ENCODE data around the gene CLCN1. TPM values are rescaled to one million over a fixed set of nuclear protein-coding genes. Genes with fewer than 3 reads are reported as not detected.

CLCN1 gene
- polyA plus RNA-seq, 1 donor = 2.5 TPM

- DNase-seq = no peak
Observed at GRCh38 chr7:143337216-143337615, 21.3 kb downstream of the CLCN1 start.

DNA sequence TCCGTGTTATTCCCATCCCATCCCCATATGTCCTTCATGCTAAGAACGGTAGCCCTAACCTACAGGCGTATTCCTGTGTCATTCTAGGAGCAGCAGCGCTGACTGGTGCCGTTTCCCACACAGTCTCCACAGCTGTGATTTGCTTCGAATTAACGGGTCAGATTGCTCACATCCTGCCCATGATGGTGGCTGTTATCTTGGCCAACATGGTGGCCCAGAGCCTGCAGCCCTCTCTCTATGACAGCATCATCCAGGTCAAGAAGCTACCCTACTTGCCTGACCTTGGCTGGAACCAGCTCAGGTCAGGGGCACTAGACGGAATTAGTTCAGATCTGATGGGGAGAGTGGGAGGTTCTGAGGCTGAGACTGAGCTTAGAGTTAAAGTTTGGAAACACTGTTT is 25.9 kb downstream of the CLCN1 start:
- DNase-seq = no peak

GRCh38 chr7:143343596-143343995 is 27.7 kb downstream of the CLCN1 start:
- no peak for DNase-seq

DNA sequence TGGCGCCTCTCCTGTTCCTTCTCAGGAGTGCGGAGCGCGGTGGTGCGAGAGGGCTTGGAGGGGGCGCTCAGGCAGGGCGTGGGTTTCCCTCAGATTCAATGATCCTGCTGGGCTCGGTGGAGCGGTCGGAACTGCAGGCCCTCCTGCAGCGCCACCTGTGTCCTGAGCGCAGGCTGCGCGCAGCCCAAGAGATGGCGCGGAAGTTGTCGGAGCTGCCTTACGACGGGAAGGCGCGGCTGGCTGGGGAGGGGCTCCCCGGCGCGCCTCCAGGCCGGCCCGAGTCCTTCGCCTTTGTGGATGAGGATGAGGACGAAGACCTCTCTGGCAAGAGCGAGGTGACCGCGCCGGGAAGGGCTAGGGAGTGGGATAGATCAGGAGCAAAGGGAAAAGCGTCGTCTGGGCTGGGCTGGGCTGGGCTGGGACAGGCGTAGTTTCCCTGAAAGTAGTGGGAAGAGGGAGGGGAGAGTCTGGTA is 29.6 kb downstream of the CLCN1 start:
- DNase-seq = peak; percentile 42

DNA sequence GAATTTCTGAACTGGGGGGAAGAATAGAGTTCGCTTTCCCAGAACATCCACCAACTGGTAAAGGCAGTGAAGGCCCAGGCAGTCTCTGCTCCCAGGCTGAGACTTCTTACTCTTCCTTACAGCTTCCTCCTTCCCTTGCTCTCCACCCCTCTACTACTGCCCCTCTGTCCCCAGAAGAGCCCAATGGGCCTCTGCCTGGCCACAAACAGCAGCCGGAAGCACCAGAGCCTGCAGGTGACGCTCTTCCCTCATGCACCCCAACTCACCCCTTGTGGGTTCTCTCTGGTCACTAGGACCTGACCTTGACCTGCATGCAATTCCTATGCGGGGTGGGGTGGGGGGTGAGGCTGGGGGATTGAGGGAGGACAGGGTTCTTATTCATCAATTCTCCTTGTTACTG is 30.1 kb downstream of the CLCN1 start:
- DNase-seq = no peak

DNA sequence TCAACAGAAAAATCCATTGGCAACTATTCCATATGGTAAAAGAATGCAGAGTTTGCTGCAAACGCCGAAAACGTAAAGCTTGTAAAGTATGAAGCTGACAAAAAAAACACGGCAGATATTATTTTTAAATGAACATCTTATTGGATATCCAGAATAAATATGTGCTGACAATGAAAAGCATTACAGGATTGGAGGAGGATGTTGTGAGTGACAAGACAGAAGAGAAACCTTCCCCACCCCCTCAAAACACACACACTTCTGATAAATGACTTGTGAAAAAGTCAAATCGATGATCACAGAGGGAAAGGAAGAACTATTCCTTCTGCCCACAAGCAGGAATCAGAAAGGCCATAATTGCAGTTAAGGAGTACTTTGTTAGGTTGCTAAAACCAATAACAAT is 32.0 kb downstream of the CLCN1 start:
- no peak for DNase-seq

GRCh38 chr7:143351060-143351459 is 35.1 kb downstream of the CLCN1 start:
- DNase-seq = no peak

GRCh38 chr7:143351574-143351973 is 35.7 kb downstream of the CLCN1 start:
- no peak for DNase-seq

DNA sequence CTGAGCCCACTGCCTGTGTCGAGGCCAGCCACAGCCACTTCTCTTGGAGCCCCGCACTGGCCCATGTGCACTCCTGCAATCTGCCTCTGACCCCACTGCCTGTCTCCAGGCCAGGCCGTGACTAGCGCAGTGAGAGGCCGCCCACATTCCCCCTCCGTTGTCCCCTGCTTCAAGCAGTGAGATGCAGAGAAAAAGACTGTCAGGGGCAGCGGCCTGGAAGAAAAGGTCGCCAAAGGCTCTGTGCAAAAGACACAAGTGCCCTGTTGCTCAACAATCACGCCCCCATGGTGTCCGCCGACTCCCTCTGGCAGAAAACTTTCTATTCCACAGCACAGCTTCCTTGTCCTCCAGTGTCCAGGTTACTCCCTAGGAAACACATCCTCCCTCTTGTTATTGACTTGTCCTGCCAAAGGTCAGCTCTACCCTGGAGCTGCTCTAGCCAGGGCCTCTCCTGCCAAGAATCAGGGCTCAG is 36.7 kb downstream of the CLCN1 start:
- DNase-seq = no peak

GRCh38 chr7:143354376-143354775 is 38.5 kb downstream of the CLCN1 start:
- no peak for DNase-seq

DNA sequence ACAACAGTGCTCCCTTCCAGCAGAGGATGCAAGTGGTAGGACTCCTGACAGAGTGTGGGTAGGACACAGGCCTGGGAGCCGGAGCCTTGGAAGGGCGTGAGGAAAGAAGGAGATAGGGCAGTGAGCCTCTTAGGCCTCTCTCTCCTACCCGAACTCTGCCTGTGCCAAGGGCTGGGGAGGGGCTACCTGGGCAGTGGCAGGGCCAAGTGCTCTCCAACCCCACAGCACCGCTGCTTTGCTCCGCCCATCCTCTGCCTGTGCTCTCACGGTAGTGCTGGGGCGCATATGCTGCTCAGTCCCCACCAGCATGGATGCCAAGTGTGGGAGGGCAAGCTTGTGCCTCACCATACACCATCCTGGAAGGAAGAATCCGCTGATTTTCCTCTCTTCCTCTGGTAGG is 39.1 kb downstream of the CLCN1 start:
- no peak for DNase-seq

- DNase-seq = no peak
Observed at GRCh38 chr7:143355450-143356385, 39.8 kb downstream of the CLCN1 start.

DNA sequence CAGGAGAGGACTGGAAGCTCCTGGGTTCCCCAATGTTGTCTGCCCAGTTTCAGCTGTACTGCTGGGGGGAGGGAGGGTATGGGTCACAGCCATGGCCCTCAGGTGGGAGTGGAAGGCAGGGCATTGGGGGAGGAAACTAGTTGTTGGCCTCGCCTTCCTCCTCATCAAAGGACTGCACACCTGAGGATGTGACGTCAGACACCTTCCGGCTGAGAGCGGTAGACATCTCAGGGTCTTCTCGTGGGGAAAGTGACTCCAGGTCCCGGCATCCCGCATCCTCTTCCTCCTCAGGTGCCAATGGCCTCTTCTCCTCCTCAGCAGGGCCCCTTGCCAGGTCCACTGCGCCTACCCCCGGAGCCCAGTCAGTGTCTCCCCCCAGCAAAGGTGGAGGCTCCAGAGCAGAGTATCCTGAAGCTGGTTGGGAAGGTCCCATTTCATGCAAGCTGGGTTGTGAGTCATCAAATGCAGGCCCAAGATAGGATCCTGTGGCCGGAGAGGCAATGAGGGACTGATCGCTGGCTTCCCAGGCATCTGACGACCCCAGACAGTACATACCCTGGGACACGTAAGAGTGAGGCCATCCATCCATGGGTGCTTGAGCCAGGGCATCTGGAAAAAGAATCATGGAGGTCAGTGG is 40.6 kb downstream of the CLCN1 start:
- no peak for DNase-seq

- no peak for DNase-seq
Observed at GRCh38 chr7:143358626-143359025, 42.7 kb downstream of the CLCN1 start.

- DNase-seq = no peak
Observed at GRCh38 chr7:143359771-143360353, 44.0 kb downstream of the CLCN1 start.

DNA sequence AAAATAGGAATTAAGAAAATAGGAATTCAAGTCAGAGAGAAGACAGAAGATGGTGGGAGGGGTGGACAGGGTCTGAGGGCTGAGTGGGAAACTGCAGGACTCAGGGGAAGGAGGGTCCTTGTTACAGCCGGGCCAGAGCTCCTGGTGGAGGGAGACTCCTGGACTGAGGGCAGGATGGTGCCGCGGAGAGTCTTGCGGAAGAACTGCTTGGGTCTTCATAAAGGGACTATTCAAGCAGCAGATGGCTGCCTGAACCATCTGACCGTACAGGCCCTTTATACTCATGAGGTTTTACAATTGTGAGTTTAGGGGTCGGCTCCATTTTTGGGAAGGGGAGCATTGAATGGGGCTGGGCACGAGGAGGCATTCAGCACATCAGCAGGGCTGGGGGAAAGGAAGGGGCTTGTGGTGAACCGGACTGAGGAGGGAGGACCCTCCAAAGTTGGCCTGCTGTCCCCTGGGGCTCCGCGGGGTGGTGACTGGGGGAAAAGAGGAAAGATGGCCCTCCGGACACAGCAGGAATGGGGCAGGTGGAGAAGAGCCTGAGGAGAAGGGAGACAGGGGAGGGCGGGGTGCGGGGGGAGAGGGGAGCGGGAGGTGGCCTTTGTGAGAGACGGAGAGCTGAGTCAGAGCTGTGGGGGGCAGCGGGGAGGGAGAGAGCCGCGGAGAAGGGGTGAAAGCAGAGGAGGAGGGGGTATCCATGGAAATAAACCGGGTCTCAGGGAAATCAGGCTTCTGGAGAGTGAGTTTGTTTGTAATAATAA is 45.1 kb downstream of the CLCN1 start:
- DNase-seq = no peak

- no peak for DNase-seq
Observed at GRCh38 chr7:143361552-143362130, 45.7 kb downstream of the CLCN1 start.

- DNase-seq = no peak
Observed at GRCh38 chr7:143362131-143363015, 46.5 kb downstream of the CLCN1 start, which contains the start of gene FAM131B. TSS of gene FAM131B (minus strand) at chr7:143362713. CDS start at chr7:143362603, 110 bp downstream.

- no peak for DNase-seq
Observed at GRCh38 chr7:143363016-143363937, 47.4 kb downstream of the CLCN1 start.

DNA sequence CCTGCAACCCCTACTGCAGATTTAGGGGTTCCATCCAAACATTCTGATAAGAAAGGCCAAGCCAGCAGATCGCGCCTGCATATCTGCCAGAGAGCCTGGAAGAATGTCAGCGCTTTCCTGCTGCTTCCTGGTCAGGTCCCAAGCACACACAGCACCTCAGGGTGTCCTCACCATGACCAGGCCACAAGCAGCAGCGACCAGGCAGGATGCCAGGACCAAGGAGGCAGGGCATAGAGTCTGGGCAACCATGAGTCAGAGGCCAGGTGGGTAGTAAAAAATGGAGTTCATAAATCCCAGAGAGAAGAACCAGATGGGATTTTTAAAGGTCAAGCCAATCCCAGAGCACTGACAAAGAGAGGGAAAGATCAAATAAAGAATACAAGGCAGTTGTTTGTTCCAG is 52.1 kb downstream of the CLCN1 start:
- no peak for DNase-seq
